Nephron progenitor cell (in vitro differentiated cells): Measurements from ENCODE around the gene PIM3.

Source experiments
- DNase-seq: peaks from one replicate; pipeline ENCODE4 v3.0.0; 2021
- H3K27ac Mint-ChIP-seq: 2 replicates; pipeline ENCODE4 v1.8.0; 2021; ENCODE audit warnings: mild to moderate bottlenecking, moderate library complexity, mixed read lengths
- H3K27me3 Mint-ChIP-seq: 2 replicates; pipeline ENCODE4 v1.8.0; 2021; ENCODE audit warnings: mild to moderate bottlenecking, low read depth, mixed read lengths; ENCODE audit not compliant: poor library complexity
- H3K36me3 Mint-ChIP-seq: 2 replicates; pipeline ENCODE4 v1.8.0; 2021; ENCODE audit warnings: low read depth, mixed read lengths
- H3K4me1 Mint-ChIP-seq: 2 replicates; pipeline ENCODE4 v1.8.0; 2021; ENCODE audit warnings: mixed read lengths
- H3K4me3 Mint-ChIP-seq: 2 replicates; pipeline ENCODE4 v1.8.0; 2021; ENCODE audit warnings: mild to moderate bottlenecking, moderate library complexity, mixed read lengths
- H3K9me3 Mint-ChIP-seq: 2 replicates; pipeline ENCODE4 v1.8.0; 2021; ENCODE audit warnings: mild to moderate bottlenecking, moderate library complexity, mixed read lengths
- TF ChIP-seq, protein P1 (sequence below): fragments of 200-600 bp; sonication (generic); IDR thresholded peaks from 2 replicates; pipeline ENCODE4 v1.5.0; 2021; ENCODE audit warnings: antibody characterized with exemption

PIM3 gene

DNA sequence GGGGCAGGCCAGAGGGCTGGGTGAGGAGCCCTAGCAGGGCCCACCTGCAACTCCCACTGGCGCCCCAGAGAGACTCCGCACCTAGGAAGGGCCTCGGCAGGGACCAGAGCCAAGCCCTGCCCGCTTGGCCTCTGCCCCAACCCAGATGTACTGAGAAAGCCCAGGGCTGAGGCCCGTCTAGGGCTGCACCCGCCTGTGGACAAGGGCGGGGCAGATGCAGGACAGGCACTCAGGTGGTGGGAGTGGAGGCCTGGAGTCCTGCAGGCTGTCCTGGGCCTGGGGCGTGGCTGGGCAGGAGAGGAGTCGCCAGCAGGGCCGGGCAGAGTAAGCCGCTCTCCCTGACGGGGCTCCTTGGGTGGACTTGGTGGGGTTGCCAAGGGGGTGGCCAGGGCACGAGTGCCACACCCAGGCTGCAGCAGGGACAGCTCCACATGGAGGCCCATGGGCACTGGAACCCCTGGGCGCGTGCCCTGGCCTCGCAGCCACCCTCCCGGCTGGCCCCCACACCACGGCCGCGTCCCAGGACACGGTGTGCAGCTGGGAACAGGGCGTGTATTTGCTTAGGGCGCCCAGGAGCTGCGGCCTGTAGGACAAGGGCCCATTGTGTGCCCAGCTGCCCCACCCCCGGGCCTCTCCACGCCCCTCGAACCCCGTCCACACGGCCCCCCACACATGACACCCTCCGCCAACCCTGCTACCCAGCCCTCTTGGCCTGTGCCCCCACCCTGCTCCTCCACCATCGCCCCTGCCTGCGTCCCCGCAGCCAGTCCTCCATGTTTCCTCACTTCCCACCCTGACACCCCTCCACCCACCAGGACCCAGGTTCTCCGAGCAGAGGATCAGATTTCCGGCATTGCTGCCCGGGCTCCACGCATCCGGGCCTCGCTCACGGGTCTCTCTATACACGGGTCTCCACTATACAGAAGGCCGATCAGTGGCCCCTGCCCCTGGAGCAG is 11.3 kb upstream of the PIM3 start:
- TF ChIP-seq, protein P1, sequence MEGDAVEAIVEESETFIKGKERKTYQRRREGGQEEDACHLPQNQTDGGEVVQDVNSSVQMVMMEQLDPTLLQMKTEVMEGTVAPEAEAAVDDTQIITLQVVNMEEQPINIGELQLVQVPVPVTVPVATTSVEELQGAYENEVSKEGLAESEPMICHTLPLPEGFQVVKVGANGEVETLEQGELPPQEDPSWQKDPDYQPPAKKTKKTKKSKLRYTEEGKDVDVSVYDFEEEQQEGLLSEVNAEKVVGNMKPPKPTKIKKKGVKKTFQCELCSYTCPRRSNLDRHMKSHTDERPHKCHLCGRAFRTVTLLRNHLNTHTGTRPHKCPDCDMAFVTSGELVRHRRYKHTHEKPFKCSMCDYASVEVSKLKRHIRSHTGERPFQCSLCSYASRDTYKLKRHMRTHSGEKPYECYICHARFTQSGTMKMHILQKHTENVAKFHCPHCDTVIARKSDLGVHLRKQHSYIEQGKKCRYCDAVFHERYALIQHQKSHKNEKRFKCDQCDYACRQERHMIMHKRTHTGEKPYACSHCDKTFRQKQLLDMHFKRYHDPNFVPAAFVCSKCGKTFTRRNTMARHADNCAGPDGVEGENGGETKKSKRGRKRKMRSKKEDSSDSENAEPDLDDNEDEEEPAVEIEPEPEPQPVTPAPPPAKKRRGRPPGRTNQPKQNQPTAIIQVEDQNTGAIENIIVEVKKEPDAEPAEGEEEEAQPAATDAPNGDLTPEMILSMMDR: no peak
- Mint-ChIP-seq H3K27me3 (no peaks in the 10 kb centered on the region), H3K4me3 (no peak overlapping the region), H3K27ac (no peak overlapping the region), H3K4me1 (peaks cover 28% of the 10 kb centered on the region), H3K36me3 (no peaks in the 10 kb centered on the region), H3K9me3 (no peaks in the 10 kb centered on the region)
- DNase-seq: no peak

DNA sequence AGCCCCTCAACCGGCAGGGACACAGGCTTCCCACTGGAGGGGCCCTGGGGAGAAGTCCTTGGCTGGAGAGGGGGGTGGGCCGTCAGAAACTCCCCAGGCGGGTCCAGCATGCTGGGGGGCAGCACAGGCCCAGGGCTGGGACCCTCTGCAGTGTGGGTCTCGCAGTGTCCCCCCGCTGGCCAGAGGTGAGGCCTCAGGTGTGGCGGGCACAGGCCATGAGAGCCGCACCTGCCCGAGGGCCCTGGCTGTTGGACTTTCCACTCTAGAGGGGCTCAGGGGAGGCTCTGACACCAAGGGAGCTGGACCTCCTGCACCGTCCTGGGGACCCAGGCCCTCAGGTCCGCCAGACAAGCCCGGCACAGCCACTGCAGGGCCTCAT is 10.7 kb upstream of the PIM3 start:
- Mint-ChIP-seq H3K4me3 (no peak overlapping the region), H3K4me1 (peaks cover 29% of the 10 kb centered on the region), H3K9me3 (no peaks in the 10 kb centered on the region), H3K27me3 (no peaks in the 10 kb centered on the region), H3K27ac (no peak overlapping the region), H3K36me3 (no peaks in the 10 kb centered on the region)
- DNase-seq: no peak
- TF ChIP-seq, protein P1: no peak

DNA sequence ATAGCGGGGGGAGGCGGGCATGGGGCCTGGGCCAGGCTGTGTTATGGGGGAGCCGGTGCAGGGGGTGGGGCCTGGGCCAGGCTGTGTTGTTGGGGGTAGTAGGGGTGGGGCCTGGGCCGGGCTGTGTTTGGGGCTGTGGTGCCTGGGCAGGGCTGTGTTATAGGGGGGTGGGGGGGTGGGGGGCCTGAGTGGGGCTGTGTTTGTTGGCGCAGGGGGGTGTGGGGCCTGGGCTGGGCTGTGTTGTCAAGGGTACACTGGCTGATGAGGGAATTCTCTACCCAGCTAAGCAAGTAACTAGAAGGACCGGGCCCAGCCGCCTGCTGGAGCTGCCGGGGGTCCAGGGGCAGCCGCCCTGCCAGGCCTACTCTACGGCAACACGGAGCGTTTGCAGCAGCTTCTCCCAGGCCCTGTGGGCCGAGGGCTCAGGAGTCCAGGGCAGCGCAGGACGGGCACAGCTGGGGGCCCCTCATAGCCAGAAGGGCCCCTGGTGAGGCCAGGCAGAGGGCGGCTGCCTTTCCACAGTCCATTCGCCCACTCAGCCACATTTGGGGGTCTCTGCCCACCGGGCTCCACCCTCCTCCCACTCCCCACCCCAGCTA is 10.1 kb upstream of the PIM3 start:
- Mint-ChIP-seq H3K4me3 (no peak overlapping the region), H3K4me1 (peaks cover 30% of the 10 kb centered on the region), H3K36me3 (no peaks in the 10 kb centered on the region), H3K9me3 (no peaks in the 10 kb centered on the region), H3K27me3 (no peaks in the 10 kb centered on the region), H3K27ac (no peak overlapping the region)
- DNase-seq: no peak
- TF ChIP-seq, protein P1: no peak

DNA sequence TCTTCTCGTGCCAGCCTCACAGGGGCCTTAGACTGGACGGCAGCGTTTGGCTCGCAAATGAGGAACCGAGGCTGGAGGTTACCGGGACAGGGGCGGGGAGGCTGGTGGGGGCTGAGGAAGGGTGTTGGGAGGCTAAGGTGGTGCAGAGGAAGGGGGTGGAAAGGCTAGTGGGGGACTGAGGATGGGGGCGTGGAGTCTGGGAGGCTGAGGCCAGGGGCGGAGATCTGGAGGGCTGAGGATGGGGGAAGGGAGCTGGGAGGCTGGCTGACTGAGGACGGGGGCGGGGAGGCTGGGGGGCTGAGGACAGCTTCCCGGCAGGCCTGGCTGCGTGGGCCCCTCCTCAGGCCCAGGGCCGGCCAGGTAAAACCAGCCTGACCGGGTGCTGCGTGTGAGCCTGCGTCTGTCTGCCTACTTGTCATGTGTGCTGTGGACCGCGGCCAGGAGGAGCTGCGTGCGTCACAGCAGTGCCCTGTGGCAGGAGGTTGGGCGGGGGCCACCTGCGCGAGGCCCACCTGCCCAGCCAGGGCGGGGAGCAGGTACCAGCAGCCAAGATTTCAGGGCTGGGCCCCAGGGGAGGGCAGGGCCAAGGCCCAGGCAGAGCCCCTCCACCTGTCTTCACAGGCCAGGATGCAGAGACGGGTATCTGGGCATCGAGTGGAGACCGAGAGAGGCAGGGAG is 9.4 kb upstream of the PIM3 start:
- TF ChIP-seq, protein P1: no peak
- Mint-ChIP-seq H3K27me3 (no peaks in the 10 kb centered on the region), H3K4me1 (peaks cover 25% of the 10 kb centered on the region), H3K9me3 (no peaks in the 10 kb centered on the region), H3K36me3 (no peaks in the 10 kb centered on the region), H3K27ac (no peak overlapping the region), H3K4me3 (no peak overlapping the region)
- no peak for DNase-seq

DNA sequence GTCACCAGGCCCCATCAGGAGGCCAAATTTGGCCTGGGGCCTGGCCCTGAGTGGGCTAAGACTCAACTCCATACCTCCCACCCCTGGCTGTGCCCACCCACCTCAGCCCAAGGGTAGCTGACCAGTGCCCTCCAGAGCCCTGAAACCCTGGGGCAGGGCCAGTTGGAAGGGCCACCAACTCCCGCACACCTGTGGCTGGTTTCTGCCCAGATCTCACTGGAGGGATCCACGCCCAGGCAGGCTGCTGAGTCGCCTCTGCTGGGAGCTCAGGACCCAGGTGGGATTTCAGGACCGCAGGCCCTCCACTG is 8.9 kb upstream of the PIM3 start:
- Mint-ChIP-seq H3K27ac (no peak overlapping the region), H3K4me3 (no peak overlapping the region), H3K9me3 (no peaks in the 10 kb centered on the region), H3K27me3 (no peaks in the 10 kb centered on the region), H3K36me3 (no peaks in the 10 kb centered on the region), H3K4me1 (peaks cover 20% of the 10 kb centered on the region)
- no peak for DNase-seq
- TF ChIP-seq, protein P1: no peak
